ENCODE measurements around the gene C5orf52. TPM values are rescaled to one million over a fixed set of nuclear protein-coding genes. Genes with fewer than 3 reads are reported as not detected.
"Not testable (repeated sequence)": the region's sequence is repeated elsewhere in the genome, so short reads cannot be mapped to it uniquely, and the experiment has no call there.

C5orf52 gene
- total RNA-seq, 1 experiment from 2014 or later: not detected

DNA sequence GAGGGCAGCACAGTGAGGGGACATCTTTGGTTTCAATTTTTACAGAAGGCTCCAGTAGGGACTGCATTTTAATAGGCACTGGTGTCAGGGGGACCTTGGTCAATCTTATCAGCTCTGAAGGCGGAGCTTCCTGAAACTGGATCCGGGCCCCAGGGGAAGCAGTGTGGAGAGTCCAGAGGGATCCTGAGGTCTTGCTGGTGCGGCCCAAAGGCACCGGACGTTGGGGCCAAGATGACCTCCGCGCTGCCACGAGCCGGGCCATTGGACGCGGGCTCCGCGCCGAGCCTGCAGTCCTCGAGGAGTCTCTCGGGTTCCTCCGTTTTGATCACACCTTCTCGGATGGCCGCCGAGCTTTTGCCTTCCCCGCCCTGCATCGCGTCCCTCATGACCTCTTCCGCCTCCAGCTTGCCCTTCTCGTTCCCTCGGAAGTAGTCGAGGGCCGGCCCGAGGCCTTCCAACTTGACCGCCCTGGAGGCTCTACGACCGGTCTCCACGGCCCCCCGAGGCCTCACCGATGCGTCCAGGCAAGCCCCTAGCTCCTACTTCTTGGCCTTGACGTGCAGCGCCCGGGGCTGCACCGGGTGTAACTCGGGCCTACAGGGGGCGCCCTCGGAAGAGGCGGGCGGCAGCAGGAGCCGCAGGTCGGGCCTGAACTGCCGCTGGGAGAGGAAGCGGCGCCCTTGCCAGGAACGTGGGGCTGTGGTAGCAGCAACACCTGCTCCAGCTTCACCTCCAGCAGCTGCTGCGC lies 18.8 kb downstream of the C5orf52 start:
- ChIA-PET POLR2A (no interaction called here), CTCF (interaction anchor here (0.6 to 1.8 kb wide), 16 partner anchors 9 to 362 kb away, joined by 3 to 15 read pairs (median 4); partner anchors contain the start of genes C5orf52, LSM11, SOX30 and THG1L)
- H3K36me3 Mint-ChIP-seq: peaks cover 9% of the 10 kb centered on the region
- TF ChIP-seq CTCF (IDR thresholded peaks at IDR 0.05) (0 out of 2 replicates have a peak, but pooled peaks have one; percentile 23), ZNF396 (CRISPR knock-in tag; IDR thresholded peaks at IDR 0.05; ENCODE audit: borderline replicate concordance) (no peak), E2F4 (CRISPR knock-in tag; IDR thresholded peaks at IDR 0.05; ENCODE audit: borderline replicate concordance, low read depth) (no peak), HMGA2 (CRISPR knock-in tag; IDR thresholded peaks at IDR 0.05) (no peak), ZNF219 (CRISPR knock-in tag; IDR thresholded peaks at IDR 0.05; ENCODE audit: borderline replicate concordance) (no peak), RORB (CRISPR knock-in tag; IDR thresholded peaks at IDR 0.05) (no peak), PREB (CRISPR knock-in tag; IDR thresholded peaks at IDR 0.05; ENCODE audit: borderline replicate concordance) (no peak)
- H3K27ac Mint-ChIP-seq: no peak overlapping the region
- H3K4me3 Mint-ChIP-seq: no peak overlapping the region
- peaks cover 4% of the 10 kb centered on the region for H3K27me3 Mint-ChIP-seq (ENCODE audit: low read depth)
- peak; percentile 45 for DNase-seq (ENCODE audit: low spot score)
- peaks cover 28% of the 10 kb centered on the region for H3K9me3 Mint-ChIP-seq
- no peaks in the 10 kb centered on the region for H3K4me1 Mint-ChIP-seq
- peak; percentile 83 for ATAC-seq

GRCh38 chr5:157690690-157691433 lies 19.5 kb downstream of the C5orf52 start:
- peaks cover 30% of the 10 kb centered on the region for H3K9me3 Mint-ChIP-seq
- peaks cover 11% of the 10 kb centered on the region for H3K36me3 Mint-ChIP-seq
- CTCF ChIA-PET: interaction anchor here (1.0 to 1.8 kb wide), 10 partner anchors 12 to 348 kb away, joined by 3 to 15 read pairs (median 4); partner anchors contain the start of genes C5orf52, LSM11 and THG1L
- POLR2A ChIA-PET: no interaction called here
- no peaks in the 10 kb centered on the region for H3K4me1 Mint-ChIP-seq
- H3K27me3 Mint-ChIP-seq (ENCODE audit: low read depth): peaks cover 4% of the 10 kb centered on the region
- DNase-seq (ENCODE audit: low spot score) (no peak), ATAC-seq (peak; percentile 36)
- TF ChIP-seq FOXP4 (CRISPR knock-in tag; IDR thresholded peaks at IDR 0.05) (no peak), GABPB1 (CRISPR knock-in tag; IDR thresholded peaks at IDR 0.05) (no peak), CTCF (IDR thresholded peaks at IDR 0.05) (no peak), NR1H2 (CRISPR knock-in tag; IDR thresholded peaks at IDR 0.05) (no peak), USF1 (CRISPR knock-in tag; IDR thresholded peaks at IDR 0.05) (no peak), ZNF396 (CRISPR knock-in tag; IDR thresholded peaks at IDR 0.05; ENCODE audit: borderline replicate concordance) (no peak), E2F4 (CRISPR knock-in tag; IDR thresholded peaks at IDR 0.05; ENCODE audit: borderline replicate concordance, low read depth) (no peak)
- TF ChIP-seq, protein P1, sequence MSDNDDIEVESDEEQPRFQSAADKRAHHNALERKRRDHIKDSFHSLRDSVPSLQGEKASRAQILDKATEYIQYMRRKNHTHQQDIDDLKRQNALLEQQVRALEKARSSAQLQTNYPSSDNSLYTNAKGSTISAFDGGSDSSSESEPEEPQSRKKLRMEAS (CRISPR knock-in tag; IDR thresholded peaks at IDR 0.05): no peak
- H3K4me3 Mint-ChIP-seq: no peak overlapping the region
- no peak overlapping the region for H3K27ac Mint-ChIP-seq

DNA sequence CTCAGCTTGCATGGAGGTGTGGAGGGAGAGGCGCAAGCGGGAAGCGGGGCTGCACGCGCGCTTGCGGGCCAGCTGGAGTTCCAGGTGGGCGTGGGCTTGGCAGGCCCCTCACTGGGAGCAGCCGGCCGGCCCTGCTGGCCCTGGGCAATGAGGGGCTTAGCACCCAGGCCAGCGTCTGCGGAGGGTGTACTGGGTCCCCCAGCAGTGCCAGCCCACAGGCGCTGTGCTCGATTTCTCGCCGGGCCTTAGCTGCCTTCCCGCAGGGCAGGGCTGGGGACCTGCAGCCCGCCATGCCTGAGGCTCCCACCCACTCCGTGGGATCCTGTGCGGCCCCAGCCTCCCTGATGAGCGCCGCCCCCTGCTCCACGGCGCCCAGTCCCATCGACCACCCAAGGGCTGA lies 22.5 kb downstream of the C5orf52 start:
- H3K9me3 Mint-ChIP-seq: peaks cover 45% of the 10 kb centered on the region
- H3K27me3 Mint-ChIP-seq (ENCODE audit: low read depth); H3K27ac Mint-ChIP-seq; H3K4me3 Mint-ChIP-seq; H3K4me1 Mint-ChIP-seq; POLR2A ChIA-PET; DNase-seq (ENCODE audit: low spot score); ATAC-seq: not testable (repeated sequence)
- peaks cover 23% of the 10 kb centered on the region for H3K36me3 Mint-ChIP-seq
- CTCF ChIA-PET: interaction anchor here (1.1 kb wide), 1 partner anchor 50 kb away, joined by 4 read pairs; the partner anchor contains the start of gene LSM11

- DNase-seq (ENCODE audit: low spot score); POLR2A ChIA-PET; H3K27ac Mint-ChIP-seq; H3K4me3 Mint-ChIP-seq; CTCF ChIA-PET; H3K27me3 Mint-ChIP-seq (ENCODE audit: low read depth); H3K4me1 Mint-ChIP-seq; ATAC-seq: not testable (repeated sequence)
- peaks cover 36% of the 10 kb centered on the region for H3K36me3 Mint-ChIP-seq
- H3K9me3 Mint-ChIP-seq: peaks cover 61% of the 10 kb centered on the region
Measured at GRCh38 chr5:157696154-157696553, 24.8 kb downstream of the C5orf52 start.

Data from WTC11 (cell line).